Measurements from ENCODE around the gene HERC3. TPM values are rescaled to one million over a fixed set of nuclear protein-coding genes. Genes with fewer than 3 reads are reported as not detected.
A peak's percentile ranks its signal among the peaks of the same experiment; 100 is the strongest.
"Not testable (repeated sequence)": the region's sequence is repeated elsewhere in the genome, so short reads cannot be mapped to it uniquely, and the experiment has no call there.

HERC3 gene
- polyA plus RNA-seq, 12 donors, result 5.7 to 24.3 (median 17.3) TPM; not detected in 1

GRCh38 chr4:88605736-88606135, 13.5 kb downstream of the HERC3 start:
- no peak for DNase-seq

DNA sequence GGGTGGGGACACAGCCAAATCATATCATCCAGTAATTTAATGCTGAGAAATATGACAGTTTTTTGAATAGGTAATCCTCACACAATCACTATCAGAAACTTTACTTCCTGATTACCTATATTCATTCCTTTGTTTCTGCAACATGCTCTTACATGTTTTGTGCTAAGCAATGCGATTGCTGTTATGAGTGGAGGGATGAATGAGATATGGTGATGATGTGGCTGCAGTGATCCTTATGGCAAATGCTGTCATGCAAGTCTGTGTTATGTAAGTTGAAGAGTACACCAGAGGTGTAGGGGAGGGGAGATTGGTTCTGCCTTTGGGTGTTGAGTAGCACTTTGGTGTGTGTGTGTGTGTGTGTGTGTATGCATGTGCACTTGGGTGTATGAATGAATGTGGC, 14.6 kb downstream of the HERC3 start:
- DNase-seq, result no peak

GRCh38 chr4:88609387-88609786, 17.1 kb downstream of the HERC3 start:
- no peak for DNase-seq

- not testable (repeated sequence) for DNase-seq
These were observed 17.5 kb downstream of the HERC3 start for GRCh38 chr4:88609794-88610193.

DNA sequence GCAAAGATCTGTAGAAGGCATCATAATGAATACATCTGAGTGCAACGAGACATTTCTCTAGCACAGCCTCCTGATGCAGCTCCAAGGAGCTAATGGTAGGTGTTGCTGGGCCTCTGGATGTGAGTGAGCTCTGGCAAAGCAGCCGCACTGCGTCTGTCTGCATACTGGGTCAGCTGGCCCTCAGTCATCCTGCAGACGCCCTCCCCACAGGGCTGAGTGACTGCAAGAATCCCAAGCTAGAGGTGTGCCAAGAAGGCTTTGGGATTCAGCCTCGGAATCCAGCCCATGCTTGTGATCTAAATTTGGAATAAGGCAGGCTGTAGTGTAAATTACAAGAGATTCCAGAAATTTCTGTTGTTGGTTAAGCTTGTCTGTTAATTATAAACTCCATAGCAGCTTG, 18.5 kb downstream of the HERC3 start:
- DNase-seq, result peak; percentile 16

GRCh38 chr4:88613417-88613875, 21.2 kb downstream of the HERC3 start:
- no peak for DNase-seq

DNA sequence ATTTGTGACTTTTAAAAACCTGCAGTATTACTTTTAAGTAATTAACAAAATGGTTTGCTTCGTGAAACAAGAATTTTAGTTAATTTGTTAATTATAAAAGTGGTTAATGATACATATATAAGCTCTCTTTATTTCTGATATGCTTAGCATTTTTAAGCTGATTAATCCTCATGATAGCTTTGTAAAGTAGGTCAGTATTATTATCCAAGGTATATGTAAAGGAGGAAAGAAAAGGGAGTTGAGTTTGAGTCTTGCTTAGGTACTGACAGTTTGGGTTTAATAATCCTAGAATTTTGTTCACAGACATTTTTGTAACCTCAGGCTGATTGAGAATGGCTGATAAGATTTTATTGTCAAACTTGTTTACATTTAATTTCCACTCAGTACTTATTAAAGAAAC, 21.8 kb downstream of the HERC3 start:
- no peak for DNase-seq

DNA sequence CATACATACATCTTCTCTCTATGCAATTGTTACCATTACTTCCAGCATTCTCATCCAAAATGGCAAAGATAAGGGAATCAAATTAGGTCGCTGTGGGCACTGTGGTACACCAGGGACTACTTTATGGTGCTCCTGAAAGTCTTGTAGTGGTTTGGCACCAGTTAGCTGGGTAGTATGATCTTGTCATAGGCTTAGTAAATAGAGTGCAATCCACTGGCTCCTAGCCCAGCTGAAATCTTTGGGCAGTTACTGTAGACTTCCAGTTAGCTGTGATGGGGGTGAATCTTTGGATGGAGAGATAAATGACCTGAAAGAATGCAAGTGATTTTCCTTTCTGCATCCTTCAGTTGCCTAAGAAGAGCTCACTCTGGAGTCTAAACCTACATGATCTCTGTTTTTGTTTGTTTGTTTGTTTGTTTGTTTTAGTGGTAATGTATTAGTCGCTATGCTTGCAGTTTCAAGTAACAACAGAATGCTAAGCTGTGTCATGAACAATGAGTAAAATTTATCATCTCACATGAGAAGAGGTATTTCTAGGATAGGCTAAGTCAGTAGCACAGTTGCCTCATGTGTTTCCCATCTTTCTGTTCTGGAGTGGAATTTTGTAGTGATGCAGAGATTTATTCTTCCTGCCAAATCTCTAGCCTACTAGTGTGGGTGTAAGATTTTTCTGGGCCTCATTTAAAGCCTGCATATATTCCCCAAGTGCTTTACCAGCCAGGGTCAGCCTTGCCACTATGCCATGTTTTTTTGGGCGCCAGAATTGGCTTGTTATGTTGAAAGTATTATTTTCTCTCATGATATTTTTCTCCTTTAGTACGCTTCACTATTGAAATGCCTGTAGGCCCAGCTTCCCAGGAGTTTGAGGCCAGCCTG, 24.2 kb downstream of the HERC3 start:
- DNase-seq, result no peak

- no peak for DNase-seq
These were observed 26.7 kb downstream of the HERC3 start for GRCh38 chr4:88618782-88619485.

- DNase-seq, result no peak
These were observed 27.7 kb downstream of the HERC3 start for GRCh38 chr4:88619971-88620370.

- DNase-seq, result no peak
These were observed 29.6 kb downstream of the HERC3 start for GRCh38 chr4:88621763-88622327.

GRCh38 chr4:88623097-88623496, 30.8 kb downstream of the HERC3 start:
- DNase-seq, result no peak

DNA sequence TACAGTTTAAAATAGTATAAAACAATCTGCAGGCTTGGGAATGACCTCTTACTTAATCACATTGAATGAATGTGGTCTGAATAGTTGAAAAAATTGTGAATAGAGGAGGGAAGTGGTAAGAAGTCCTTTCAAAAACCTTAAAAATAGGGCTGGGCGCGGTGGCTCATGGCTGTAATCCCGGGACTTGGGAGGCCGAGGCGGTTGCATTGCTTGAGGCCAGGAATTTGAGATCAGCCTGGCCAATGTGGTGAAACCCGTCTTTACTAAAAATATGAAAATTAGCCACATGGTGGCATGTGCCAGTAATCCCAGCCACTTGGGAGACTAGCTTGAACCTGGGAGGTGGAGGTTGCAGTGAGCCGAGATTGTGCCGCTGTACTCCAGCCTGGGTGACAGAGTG, 36.5 kb downstream of the HERC3 start:
- no peak for DNase-seq

DNA sequence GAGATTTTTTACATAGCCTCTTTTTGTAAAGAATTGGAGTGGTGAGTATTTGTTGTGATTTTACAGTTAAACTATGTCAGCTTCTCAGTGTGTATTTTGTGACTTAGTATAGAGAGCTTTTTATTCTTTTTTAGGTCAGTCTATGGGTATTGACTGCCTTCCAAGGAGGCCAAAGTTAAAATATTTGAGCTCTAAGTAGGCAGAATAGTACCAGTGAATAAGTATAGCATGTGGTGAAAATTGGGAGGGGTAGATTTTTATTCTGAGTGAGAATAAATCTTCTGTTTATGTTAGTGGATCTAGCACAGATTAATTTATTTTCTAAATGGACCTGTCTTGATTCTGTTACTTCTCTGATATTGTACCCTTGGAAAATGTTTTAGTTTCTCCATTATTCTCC, 37.5 kb downstream of the HERC3 start:
- DNase-seq, result no peak

GRCh38 chr4:88630756-88631155, 38.5 kb downstream of the HERC3 start:
- no peak for DNase-seq

DNA sequence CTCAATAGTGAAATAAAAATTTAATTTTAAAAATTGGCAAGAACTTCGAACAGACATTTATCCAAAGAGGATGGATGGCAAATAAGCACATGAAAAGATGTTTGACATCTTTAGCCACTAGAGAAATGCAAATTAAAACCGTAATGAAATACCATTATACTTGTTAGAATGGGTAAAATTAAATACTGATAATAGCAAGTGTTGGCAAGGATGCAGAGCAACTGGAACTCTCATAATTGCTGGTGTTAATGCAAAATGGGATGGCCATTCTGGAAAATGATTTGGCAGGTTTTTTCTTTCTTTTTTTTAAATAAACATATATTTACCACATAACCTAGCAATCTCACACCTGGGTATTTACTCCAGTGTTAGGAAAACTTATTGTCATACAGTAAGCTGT, 51.7 kb downstream of the HERC3 start:
- no peak for DNase-seq

- DNase-seq, result no peak
These were observed 53.7 kb downstream of the HERC3 start for GRCh38 chr4:88645994-88646393.

- DNase-seq, result no peak
These were observed 54.4 kb downstream of the HERC3 start for GRCh38 chr4:88646528-88647280.

GRCh38 chr4:88649716-88650115, 57.4 kb downstream of the HERC3 start:
- DNase-seq, result no peak

GRCh38 chr4:88653371-88653946, 61.2 kb downstream of the HERC3 start:
- no peak for DNase-seq

DNA sequence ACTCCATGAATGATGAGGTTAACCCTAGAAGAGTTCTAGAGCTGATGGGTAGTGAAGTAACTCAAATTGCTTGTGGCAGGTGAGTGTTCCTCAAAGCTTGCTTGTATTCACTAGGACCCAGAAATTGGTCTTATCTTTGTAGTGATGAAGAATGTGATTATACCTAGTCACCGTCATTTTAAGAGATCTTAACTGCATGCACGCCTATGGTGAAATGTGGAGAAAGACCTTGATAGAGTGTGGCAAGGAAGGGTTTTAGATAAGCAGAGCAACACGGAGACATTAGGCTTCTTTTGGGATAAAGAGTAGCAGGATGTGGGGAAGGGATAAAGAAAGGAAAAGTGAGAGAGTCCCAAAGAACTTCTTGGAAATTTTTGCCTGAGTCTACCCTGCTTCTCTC, 62.9 kb downstream of the HERC3 start:
- no peak for DNase-seq
